HEK293 (cell line): ENCODE data around the gene EPHA6.

Experiments
- CTCF ChIA-PET: fragments of 350-600 bp; formaldehyde crosslinking; extraction: SDS; loops from one replicate; lab custom pipeline; 2021; ENCODE audit warnings: antibody characterized with exemption; lab: Yijun Ruan, JAX
- POLR2A ChIA-PET: fragments of 300-600 bp; formaldehyde crosslinking; extraction: SDS; loops from one replicate; lab custom pipeline; 2020; ENCODE audit warnings: antibody characterized with exemption, inconsistent platforms; lab: Yijun Ruan, JAX
- H3K27ac ChIP-seq: fragments of 200-500 bp; sonication (Bioruptor generic); 2 replicates; pipeline ENCODE4 v1.5.1; 2014; ENCODE audit warnings: low read depth, low read length, control low read depth, inconsistent platforms; ENCODE audit errors: extremely low read depth
- H3K36me3 ChIP-seq, 2 experiments: fragments of 200-500 bp in 1 of 2; sonication (Bioruptor generic) in 1 of 2; 1 replicate in 1 of 2; 2 replicates in 1 of 2; pipeline ENCODE4 v1.5.1; 2014 to 2017; ENCODE audit warnings: inconsistent platforms in 2 of 2, low read length in 2 of 2; ENCODE audit not compliant: control insufficient read depth in 2 of 2, insufficient read depth in 1 of 2
- H3K4me1 ChIP-seq: fragments of 200-500 bp; sonication (Bioruptor generic); 2 replicates; pipeline ENCODE4 v1.5.1; 2014; ENCODE audit warnings: mild to moderate bottlenecking, low read length, inconsistent platforms; ENCODE audit not compliant: control insufficient read depth, insufficient read depth
- H3K4me3 ChIP-seq: 2 replicates; pipeline ENCODE4 v1.5.1; 2011; ENCODE audit warnings: low read depth, mild to moderate bottlenecking, control low read depth, low read length, moderate library complexity
- H3K9me3 ChIP-seq: fragments of 200-500 bp; sonication (Bioruptor generic); 2 replicates; pipeline ENCODE4 v1.5.1; 2014; ENCODE audit warnings: low read depth, low read length, inconsistent platforms; ENCODE audit not compliant: control insufficient read depth, insufficient read depth
- AEBP2 ChIP-seq: fragments of 450-650 bp; formaldehyde crosslinking; IDR thresholded peaks from 2 replicates; pipeline ENCODE4 v1.5.1; 2016; ENCODE audit warnings: missing biosample characterization, missing genetic modification characterization, borderline replicate concordance
- ATF2 ChIP-seq: fragments of 450-650 bp; formaldehyde crosslinking; IDR thresholded peaks from 2 replicates; pipeline ENCODE4 v1.5.1; 2016; ENCODE audit warnings: missing biosample characterization, missing genetic modification characterization, low read depth
- PRDM10 ChIP-seq: fragments of 450-650 bp; formaldehyde crosslinking; IDR thresholded peaks from 2 replicates; pipeline ENCODE4 v1.5.1; 2016; ENCODE audit warnings: missing biosample characterization, missing genetic modification characterization
- PRDM2 ChIP-seq: fragments of 450-650 bp; formaldehyde crosslinking; IDR thresholded peaks from 2 replicates; pipeline ENCODE4 v1.5.1; 2016; ENCODE audit warnings: missing biosample characterization, missing genetic modification characterization, borderline replicate concordance
- SP3 ChIP-seq: fragments of 450-650 bp; formaldehyde crosslinking; IDR thresholded peaks from 2 replicates; pipeline ENCODE4 v1.5.1; 2016; ENCODE audit warnings: missing biosample characterization, missing genetic modification characterization
- TRIM28 ChIP-seq: IDR thresholded peaks from 2 replicates; pipeline ENCODE4 v1.6.1; 2011; ENCODE audit warnings: low read length, control low read depth, borderline replicate concordance
- ZNF112 ChIP-seq: fragments of 450-650 bp; formaldehyde crosslinking; IDR thresholded peaks from 2 replicates; pipeline ENCODE4 v1.5.0; 2017; ENCODE audit warnings: missing biosample characterization, missing genetic modification characterization
- ZNF184 ChIP-seq: fragments of 450-650 bp; IDR thresholded peaks from 2 replicates; pipeline ENCODE4 v1.5.1; 2018; ENCODE audit warnings: missing biosample characterization, mild to moderate bottlenecking, missing genetic modification characterization
- ZNF19 ChIP-seq: fragments of 450-650 bp; formaldehyde crosslinking; IDR thresholded peaks from 2 replicates; pipeline ENCODE4; 2016; ENCODE audit warnings: missing biosample characterization, missing genetic modification characterization, low read depth
- ZNF214 ChIP-seq: fragments of 450-650 bp; formaldehyde crosslinking; IDR thresholded peaks from 2 replicates; pipeline ENCODE4 v1.5.1; 2017; ENCODE audit warnings: missing biosample characterization, mild to moderate bottlenecking, missing genetic modification characterization, borderline replicate concordance
- ZNF266 ChIP-seq: fragments of 450-650 bp; formaldehyde crosslinking; IDR thresholded peaks from 2 replicates; pipeline ENCODE4 v1.5.1; 2016; ENCODE audit warnings: missing biosample characterization, missing genetic modification characterization, low read depth
- ZNF311 ChIP-seq: fragments of 450-650 bp; formaldehyde crosslinking; IDR thresholded peaks from 2 replicates; pipeline ENCODE4 v1.5.1; 2017; ENCODE audit warnings: missing biosample characterization, missing genetic modification characterization, borderline replicate concordance
- ZNF335 ChIP-seq: fragments of 450-650 bp; formaldehyde crosslinking; conservative IDR thresholded peaks from 2 replicates; pipeline ENCODE4 v1.5.1; 2016; ENCODE audit warnings: missing biosample characterization, missing genetic modification characterization
- ZNF341 ChIP-seq: fragments of 450-650 bp; formaldehyde crosslinking; IDR thresholded peaks from 2 replicates; pipeline ENCODE4; 2016; ENCODE audit warnings: low read depth, missing biosample characterization, missing genetic modification characterization
- ZNF624 ChIP-seq: fragments of 450-650 bp; formaldehyde crosslinking; IDR thresholded peaks from 2 replicates; pipeline ENCODE4 v1.5.1; 2017; ENCODE audit warnings: missing biosample characterization, missing genetic modification characterization
- ZNF692 ChIP-seq: fragments of 450-650 bp; formaldehyde crosslinking; IDR thresholded peaks from 2 replicates; pipeline ENCODE4 v1.5.1; 2016; ENCODE audit warnings: missing biosample characterization, missing genetic modification characterization
- ZNF747 ChIP-seq: fragments of 450-650 bp; formaldehyde crosslinking; IDR thresholded peaks from 2 replicates; pipeline ENCODE4 v1.5.1; 2016; ENCODE audit warnings: missing biosample characterization, missing genetic modification characterization
- ZSCAN23 ChIP-seq: fragments of 450-650 bp; formaldehyde crosslinking; IDR thresholded peaks from 2 replicates; pipeline ENCODE4 v1.5.1; 2016; ENCODE audit warnings: missing biosample characterization, missing genetic modification characterization

EPHA6 gene

GRCh38 chr3:97111244-97111643 lies 296.9 kb downstream of the EPHA6 start (continued):
- no peak for TF ChIP-seq PRDM2 (tag by site-specific recombination)
- no peak for TF ChIP-seq PRDM10 (tag by site-specific recombination)
- no peak for TF ChIP-seq ZNF214 (tag by site-specific recombination)
- TF ChIP-seq ZSCAN23 (tag by site-specific recombination), result no peak
- TF ChIP-seq TRIM28, result no peak
- TF ChIP-seq ZNF19 (tag by site-specific recombination), result no peak
- no peak for TF ChIP-seq ZNF266 (tag by site-specific recombination)
- no peak for TF ChIP-seq ZNF747 (tag by site-specific recombination)
- TF ChIP-seq, all 188 proteins: peak for 0

GRCh38 chr3:97121386-97121785 lies 307.0 kb downstream of the EPHA6 start:
- Histone ChIP-seq H3K4me3 (no peak overlapping the region), H3K9me3 (no peaks in the 10 kb centered on the region), H3K4me1 (no peaks in the 10 kb centered on the region), H3K36me3 (no peaks in the 10 kb centered on the region), H3K27ac (no peak overlapping the region)
- CTCF ChIA-PET, result no interaction called here
- no peak for TF ChIP-seq ZNF112 (tag by site-specific recombination)
- no peak for TF ChIP-seq AEBP2 (tag by site-specific recombination)
- TF ChIP-seq ZNF341 (tag by site-specific recombination), result no peak
- no peak for TF ChIP-seq ZNF692 (tag by site-specific recombination)
- no peak for TF ChIP-seq ATF2
- no peak for TF ChIP-seq ZNF624 (tag by site-specific recombination)
- no peak for TF ChIP-seq ZNF311 (tag by site-specific recombination)
- no peak for TF ChIP-seq ZNF335 (tag by site-specific recombination)
- no peak for TF ChIP-seq SP3 (tag by site-specific recombination)
- TF ChIP-seq ZNF184, result no peak
- POLR2A ChIA-PET, result no interaction called here
